T-helper 2 cell treated with Interferon-gamma antibody and Interleukin-4, amounts not matched to agents 5 μg/mL and 100 μg/mL, for 36 hours (primary cell): ENCODE results near the gene CLEC7A.

Experiments
- DNase-seq: peaks from one replicate; pipeline ENCODE4 v3.0.0; 2021; ENCODE audit warnings: low spot score
- H3K27ac Mint-ChIP-seq: one replicate; pipeline ENCODE4 v1.8.0; 2021; ENCODE audit warnings: mild to moderate bottlenecking, mixed read lengths
- H3K27me3 Mint-ChIP-seq: one replicate; pipeline ENCODE4 v1.8.0; 2021; ENCODE audit warnings: low read depth, mixed read lengths
- H3K36me3 Mint-ChIP-seq: one replicate; pipeline ENCODE4 v1.8.0; 2021; ENCODE audit warnings: low read depth, mixed read lengths
- H3K4me1 Mint-ChIP-seq: one replicate; pipeline ENCODE4 v1.8.0; 2021; ENCODE audit warnings: low read depth, mixed read lengths
- H3K4me3 Mint-ChIP-seq: one replicate; pipeline ENCODE4 v1.8.0; 2022; ENCODE audit warnings: mild to moderate bottlenecking, moderate library complexity, mixed read lengths
- H3K9me3 Mint-ChIP-seq: one replicate; pipeline ENCODE4 v1.8.0; 2021; ENCODE audit warnings: mixed read lengths

CLEC7A gene

DNA sequence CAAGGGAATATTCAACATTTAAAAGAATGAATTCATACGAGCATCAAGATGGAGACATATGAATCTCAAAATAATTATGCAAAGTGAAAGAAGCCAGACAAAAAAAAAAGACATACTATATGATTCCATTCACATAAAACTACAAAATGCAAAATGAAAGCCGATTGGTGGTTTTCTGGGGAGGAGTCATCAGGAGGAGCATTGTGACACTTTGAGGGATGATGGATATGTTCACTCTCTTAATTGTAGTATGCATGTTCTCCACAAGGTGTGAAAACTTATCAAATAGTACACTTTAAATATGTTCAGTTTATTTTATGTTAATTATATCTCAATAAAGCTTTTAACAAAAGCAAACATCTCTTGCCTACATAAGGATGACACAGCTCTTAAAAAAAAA is 28.4 kb upstream of the CLEC7A start:
- Mint-ChIP-seq H3K4me1 (peaks cover 3% of the 10 kb centered on the region), H3K36me3 (no peaks in the 10 kb centered on the region), H3K4me3 (no peak overlapping the region), H3K27me3 (peaks cover 45% of the 10 kb centered on the region), H3K27ac (no peak overlapping the region), H3K9me3 (no peaks in the 10 kb centered on the region)
- DNase-seq = no peak

DNA sequence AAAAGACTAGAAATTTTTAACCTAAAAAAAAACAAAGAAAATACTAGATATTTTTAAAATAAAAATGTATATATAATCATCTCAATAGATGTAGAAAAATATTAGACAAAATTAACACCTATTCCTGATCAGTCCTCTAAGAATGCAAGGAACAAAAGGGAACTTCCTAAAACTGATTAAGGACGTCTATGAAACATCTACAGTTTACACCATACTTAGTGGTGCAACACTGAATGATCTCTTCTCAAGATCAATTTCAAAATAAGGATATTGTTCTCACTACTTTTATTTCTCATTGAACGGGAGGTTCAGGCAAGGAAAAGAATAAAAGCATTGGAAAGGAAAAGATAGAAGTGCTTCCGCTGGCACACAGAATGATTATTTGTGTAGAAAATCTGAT is 26.0 kb upstream of the CLEC7A start:
- Mint-ChIP-seq H3K27me3 (peaks cover 43% of the 10 kb centered on the region), H3K4me3 (no peak overlapping the region), H3K4me1 (peaks cover 6% of the 10 kb centered on the region), H3K9me3 (no peaks in the 10 kb centered on the region), H3K36me3 (no peaks in the 10 kb centered on the region), H3K27ac (no peak overlapping the region)
- DNase-seq = no peak

DNA sequence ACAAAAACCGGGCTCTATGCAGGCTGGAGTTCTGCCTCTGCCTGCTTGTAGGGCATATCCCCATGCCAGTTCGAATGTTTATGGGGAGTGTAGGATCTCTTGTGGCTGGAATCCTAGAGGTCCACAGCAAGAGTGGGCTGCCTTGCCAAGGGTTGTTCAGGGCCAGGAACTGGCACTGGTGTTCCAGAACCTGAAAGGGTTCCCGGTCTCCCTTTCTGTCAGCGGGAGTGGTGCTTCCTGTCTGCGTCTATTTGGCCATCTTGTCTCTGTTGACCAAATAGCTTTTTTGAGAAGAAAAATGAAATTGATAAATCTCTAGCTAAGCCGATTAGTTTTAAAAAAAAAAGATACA is 24.1 kb upstream of the CLEC7A start:
- peak overlapping the region; percentile 85 for H3K4me3 Mint-ChIP-seq
- no peaks in the 10 kb centered on the region for H3K36me3 Mint-ChIP-seq
- H3K9me3 Mint-ChIP-seq = no peaks in the 10 kb centered on the region
- peaks cover 47% of the 10 kb centered on the region for H3K27me3 Mint-ChIP-seq
- DNase-seq = no peak
- peaks cover 6% of the 10 kb centered on the region for H3K4me1 Mint-ChIP-seq
- H3K27ac Mint-ChIP-seq = no peak overlapping the region

DNA sequence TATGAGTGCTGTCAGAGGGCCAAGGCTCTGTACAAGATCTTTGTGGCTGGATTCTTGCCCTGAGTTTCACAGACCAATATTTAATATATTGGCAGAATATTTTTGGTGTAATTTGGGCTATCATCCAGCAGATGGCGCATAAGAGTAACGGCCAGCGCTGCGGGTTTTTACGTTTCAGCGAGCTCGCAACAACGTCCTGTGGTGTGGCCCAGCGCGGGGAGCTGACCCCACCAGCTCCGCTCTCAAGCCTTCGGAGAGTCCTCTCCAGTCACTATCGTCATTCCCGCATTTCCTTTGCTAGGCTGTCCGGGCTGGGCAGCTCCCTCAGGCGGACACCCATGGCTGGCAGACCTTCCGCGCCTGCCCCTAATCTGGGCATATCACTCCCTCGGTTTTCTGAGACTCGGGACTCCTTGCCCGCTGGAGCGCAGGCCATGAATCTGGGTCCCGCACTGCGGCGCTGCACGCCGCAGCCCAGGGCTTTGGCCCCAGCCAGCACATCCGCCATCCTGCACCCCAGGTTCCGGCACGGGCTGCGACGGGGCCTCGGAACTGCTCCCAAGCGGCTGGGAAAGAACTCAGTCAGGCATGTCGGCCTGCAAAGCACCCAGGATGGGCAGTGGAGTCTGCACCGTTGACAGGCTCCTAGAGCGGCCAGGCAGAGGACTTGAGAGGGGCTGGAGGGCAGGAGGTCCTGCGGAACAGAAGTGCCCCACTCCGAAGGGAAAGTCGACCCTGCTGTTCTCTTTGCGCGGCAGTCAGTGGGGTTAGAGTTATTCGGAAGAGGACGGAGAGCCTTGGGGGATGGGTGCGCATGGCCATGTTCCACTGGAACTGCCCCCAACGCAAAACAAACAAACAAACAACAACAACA is 23.5 kb upstream of the CLEC7A start:
- Mint-ChIP-seq H3K4me3 (peak overlapping the region; percentile 85), H3K9me3 (no peaks in the 10 kb centered on the region), H3K27ac (no peak overlapping the region), H3K36me3 (no peaks in the 10 kb centered on the region), H3K4me1 (peaks cover 6% of the 10 kb centered on the region), H3K27me3 (peaks cover 42% of the 10 kb centered on the region)
- DNase-seq = peak; percentile 43

DNA sequence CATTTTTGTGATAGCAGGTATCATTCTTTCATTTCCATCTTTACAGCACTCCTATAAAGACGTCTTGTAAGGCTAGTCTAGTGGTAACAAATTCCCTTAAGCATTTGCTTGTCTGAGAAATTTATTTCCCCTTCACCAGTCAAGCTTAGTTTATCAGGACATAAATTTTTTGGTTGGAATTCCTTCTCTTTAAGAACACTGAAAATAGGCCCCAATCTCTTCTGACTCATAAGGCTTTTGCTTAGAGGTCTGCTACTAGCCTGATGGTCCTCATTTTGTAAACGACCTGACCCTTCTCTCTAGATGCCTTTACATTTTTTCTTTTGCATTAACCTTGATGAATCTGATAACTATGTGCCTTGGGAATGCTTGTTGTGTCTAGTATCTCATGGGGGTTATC is 21.6 kb upstream of the CLEC7A start:
- Mint-ChIP-seq H3K4me3 (no peak overlapping the region), H3K27me3 (peaks cover 47% of the 10 kb centered on the region), H3K36me3 (no peaks in the 10 kb centered on the region), H3K27ac (no peak overlapping the region), H3K9me3 (no peaks in the 10 kb centered on the region), H3K4me1 (peaks cover 6% of the 10 kb centered on the region)
- DNase-seq = no peak

DNA sequence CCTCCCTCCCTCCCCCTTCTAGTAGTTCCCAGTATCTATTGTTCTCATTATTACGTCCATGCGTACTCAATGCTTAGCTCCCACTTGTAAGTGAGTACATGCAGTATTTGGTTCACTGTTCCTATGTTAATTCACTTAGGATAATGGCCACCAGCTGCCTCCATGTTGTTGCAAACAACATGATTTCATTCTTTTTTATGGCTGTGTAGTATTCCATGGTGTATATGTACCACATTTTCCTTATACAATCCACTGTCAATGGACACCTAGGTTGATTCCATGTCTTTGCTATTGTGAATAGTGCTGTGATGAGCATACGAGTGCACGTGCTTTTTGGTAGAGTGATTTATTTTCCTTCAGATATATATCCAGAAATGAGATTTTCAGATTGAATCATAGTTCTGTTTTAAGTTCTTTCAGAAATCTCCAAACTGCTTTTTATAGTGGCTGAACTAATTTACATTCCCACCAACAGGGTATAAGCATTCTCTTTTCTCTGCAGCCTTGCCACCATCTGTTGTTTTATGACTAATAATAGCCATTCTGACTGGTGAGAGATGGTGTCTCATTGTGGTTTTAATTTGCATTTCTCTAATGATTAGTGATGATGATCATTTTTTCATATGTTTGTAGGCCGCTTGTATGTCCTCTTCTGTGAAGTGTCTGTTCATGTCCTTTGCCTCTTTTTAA is 17.9 kb upstream of the CLEC7A start:
- Mint-ChIP-seq H3K27me3 (peaks cover 41% of the 10 kb centered on the region), H3K27ac (no peak overlapping the region), H3K9me3 (no peaks in the 10 kb centered on the region), H3K4me3 (no peak overlapping the region), H3K4me1 (peaks cover under 1% of the 10 kb centered on the region), H3K36me3 (no peaks in the 10 kb centered on the region)
- DNase-seq = no peak

DNA sequence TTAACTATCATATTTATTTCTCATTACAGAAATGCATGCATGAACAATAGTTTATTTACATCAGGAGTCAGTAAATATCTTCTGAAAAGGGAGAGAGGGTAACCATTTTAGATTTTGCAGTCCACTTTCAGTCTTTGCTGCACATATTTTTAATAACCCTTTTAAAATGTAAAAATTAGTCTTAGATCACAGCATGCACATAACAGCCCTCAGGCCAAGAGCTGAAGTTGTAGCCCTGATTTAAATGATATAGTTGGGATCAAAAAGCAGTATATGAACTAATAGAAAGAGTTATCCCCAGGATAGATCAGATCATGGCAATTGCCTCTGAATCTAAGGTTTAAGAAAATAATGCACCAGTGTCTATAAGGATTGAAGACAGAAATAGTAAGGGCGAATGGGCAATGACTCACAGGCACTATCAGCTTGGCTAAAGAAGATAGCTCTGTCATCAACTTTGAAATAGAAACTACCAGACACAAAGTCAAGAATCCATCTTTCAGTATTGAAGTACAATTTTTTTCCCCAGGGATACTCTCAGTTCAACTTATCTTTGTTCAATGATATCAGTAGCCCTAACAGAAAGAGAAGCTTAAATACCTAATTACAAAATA is 13.1 kb upstream of the CLEC7A start:
- H3K27me3 Mint-ChIP-seq = peaks cover 35% of the 10 kb centered on the region
- H3K4me1 Mint-ChIP-seq = peaks cover 2% of the 10 kb centered on the region
- no peak overlapping the region for H3K4me3 Mint-ChIP-seq
- no peak for DNase-seq
- no peak overlapping the region for H3K27ac Mint-ChIP-seq
- H3K36me3 Mint-ChIP-seq = no peaks in the 10 kb centered on the region
- H3K9me3 Mint-ChIP-seq = no peaks in the 10 kb centered on the region

DNA sequence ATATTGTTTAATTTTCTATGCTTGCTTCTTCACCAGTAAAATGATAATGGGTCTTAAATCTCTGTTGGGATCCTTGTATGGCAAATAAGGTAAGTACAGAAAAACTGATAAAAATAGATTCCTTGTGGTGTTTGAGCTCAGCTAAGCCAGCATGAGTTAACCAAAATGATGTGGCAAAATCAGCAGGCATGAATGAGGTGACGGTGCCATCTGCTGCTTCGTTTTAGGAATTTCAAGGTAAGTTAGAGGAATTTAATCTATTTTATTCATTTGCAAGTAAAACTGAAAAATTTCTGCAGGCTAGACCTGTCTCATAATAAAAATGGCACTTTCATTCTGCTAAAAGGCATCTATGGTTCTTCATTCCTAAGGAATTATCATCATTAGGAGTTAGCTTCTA is 10.0 kb upstream of the CLEC7A start:
- DNase-seq = no peak
- Mint-ChIP-seq H3K9me3 (no peaks in the 10 kb centered on the region), H3K27me3 (peaks cover 37% of the 10 kb centered on the region), H3K27ac (no peak overlapping the region), H3K4me3 (no peak overlapping the region), H3K36me3 (no peaks in the 10 kb centered on the region), H3K4me1 (peaks cover 2% of the 10 kb centered on the region)

DNA sequence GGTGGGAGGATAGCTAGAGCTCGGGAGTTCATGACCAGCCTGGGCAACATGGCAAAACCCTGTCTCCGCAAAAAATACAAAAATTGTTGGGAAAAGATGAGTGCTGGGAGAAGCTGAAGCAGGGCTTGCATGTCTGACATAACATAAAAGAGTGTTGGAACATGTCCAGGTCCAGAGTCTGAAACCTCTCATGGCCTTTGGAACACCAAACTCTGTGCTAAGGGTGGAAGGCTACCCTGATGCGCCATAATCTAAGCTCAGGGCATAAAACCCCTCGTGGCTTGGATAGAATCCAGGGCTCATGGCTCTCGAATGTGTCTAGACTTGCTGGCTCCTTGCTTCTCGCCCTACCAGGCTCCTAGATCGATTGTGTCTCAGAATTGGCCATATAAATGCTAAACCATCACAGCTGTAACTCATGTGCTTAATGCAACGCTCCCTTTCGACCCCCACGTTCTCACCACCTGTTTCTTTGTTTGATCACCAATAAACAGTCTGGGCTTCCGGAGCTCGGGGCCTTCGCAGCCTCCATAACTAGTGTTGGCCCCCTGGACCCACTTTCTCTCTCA is 6.7 kb upstream of the CLEC7A start:
- Mint-ChIP-seq H3K27me3 (peaks cover 19% of the 10 kb centered on the region), H3K4me3 (no peak overlapping the region)
- DNase-seq = no peak

DNA sequence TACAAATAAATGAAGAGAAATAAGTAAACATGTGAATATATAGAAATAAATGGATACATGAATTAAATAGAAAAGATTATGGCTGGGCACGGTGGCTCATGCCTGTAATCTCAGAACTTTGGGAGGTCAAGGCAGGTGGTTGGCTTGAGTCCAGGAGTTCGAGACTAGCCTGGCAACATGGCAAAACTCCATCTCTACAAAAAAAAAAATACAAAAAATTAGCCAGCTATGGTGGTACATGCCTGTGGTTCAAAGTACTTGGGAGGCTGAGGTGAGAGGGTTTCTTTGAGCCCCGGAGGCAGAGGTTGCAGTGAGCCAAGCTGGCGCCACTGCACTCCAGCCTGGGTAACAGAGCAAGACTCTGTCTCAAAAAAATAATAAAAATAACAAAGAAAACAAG is 5.1 kb upstream of the CLEC7A start:
- Mint-ChIP-seq H3K9me3 (no peaks in the 10 kb centered on the region), H3K27me3 (peaks cover 24% of the 10 kb centered on the region), H3K4me1 (peaks cover 10% of the 10 kb centered on the region), H3K27ac (no peak overlapping the region), H3K36me3 (no peaks in the 10 kb centered on the region), H3K4me3 (no peak overlapping the region)
- DNase-seq = no peak

More for the DNA sequence above, 6.7 kb upstream of the CLEC7A start:
- H3K36me3 Mint-ChIP-seq = no peaks in the 10 kb centered on the region
- H3K4me1 Mint-ChIP-seq = peaks cover 2% of the 10 kb centered on the region
- no peaks in the 10 kb centered on the region for H3K9me3 Mint-ChIP-seq
- H3K27ac Mint-ChIP-seq = no peak overlapping the region

DNA sequence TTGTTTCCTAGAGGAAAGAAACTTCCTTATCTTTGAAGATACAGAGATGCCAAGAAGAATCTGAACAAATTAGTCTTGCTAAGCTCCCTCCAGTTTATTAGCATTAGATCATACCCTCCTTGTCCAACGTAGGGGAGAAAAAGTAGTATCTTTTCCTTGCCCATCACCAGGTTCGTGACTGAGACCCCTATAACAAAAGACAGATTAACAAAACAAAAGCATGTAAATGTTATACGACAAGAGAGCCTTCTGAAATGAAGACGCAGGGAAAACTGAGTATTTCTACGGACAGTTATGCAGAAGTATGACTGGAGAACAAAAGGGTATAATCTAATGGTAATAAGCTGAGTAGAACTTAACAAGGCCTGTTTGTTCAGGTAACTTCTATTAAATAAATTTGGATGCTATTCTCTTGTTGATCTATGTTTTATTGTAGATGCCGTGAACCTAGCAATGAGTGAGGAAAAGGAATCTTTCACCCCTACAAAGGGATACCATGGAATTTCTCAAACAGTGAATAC is 2.9 kb upstream of the CLEC7A start:
- H3K9me3 Mint-ChIP-seq = no peaks in the 10 kb centered on the region
- H3K27ac Mint-ChIP-seq = no peak overlapping the region
- no peak overlapping the region for H3K4me3 Mint-ChIP-seq
- H3K27me3 Mint-ChIP-seq = peaks cover 33% of the 10 kb centered on the region
- no peak for DNase-seq
- peaks cover 13% of the 10 kb centered on the region for H3K4me1 Mint-ChIP-seq
- H3K36me3 Mint-ChIP-seq = no peaks in the 10 kb centered on the region

DNA sequence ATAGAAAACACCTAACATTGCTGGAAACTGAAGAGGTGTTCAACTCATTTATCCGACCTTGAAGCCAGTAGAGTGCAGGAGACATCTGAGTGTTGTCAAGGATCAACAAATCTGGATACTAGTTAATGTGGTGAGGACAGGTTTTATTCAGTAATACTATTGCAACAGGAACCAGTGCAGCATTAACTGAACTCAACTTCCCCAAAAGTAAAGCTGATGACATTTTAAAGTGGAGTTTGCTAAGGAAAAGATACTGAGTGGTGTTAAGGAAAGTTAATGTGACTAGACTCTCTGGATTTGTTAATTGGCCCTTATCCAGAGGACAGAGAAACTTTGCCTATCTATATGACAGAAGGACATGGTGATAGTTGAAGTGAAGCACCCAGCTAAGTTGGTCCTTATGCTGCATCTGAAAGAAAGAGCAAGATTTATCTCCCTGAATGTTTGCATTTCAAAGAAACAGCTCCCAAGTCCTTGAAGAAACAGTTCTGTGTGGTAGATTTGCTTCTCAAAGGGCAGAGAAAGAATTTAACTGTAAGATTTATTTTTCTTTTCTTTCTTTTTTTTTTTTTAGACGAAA is 1.2 kb upstream of the CLEC7A start:
- Mint-ChIP-seq H3K9me3 (no peaks in the 10 kb centered on the region), H3K4me3 (no peak overlapping the region), H3K27ac (no peak overlapping the region), H3K27me3 (peaks cover 35% of the 10 kb centered on the region), H3K4me1 (peaks cover 13% of the 10 kb centered on the region), H3K36me3 (no peaks in the 10 kb centered on the region)
- DNase-seq = no peak

DNA sequence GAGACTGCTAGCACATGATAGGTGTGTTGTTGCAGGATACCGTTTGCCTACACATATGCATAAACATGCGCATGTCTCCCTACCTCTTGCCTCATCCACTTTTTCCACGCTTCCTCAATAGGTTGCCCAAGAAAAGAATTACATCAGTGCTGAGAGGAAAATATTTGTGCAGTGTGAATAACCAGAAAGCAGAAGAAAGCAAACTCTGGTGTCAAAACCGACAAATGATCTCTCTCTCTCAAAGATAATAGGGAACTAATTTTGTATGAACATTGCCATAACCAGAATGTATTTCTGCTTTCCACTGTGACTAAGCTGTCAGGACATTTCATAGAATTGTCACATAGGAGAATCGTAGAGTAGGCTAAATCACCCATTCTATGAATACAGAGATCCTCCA is 1.3 kb downstream of the CLEC7A start:
- H3K27me3 Mint-ChIP-seq = peaks cover 42% of the 10 kb centered on the region
- no peak overlapping the region for H3K27ac Mint-ChIP-seq
- no peak for DNase-seq
- no peak overlapping the region for H3K4me3 Mint-ChIP-seq
- peaks cover 13% of the 10 kb centered on the region for H3K4me1 Mint-ChIP-seq
- no peaks in the 10 kb centered on the region for H3K9me3 Mint-ChIP-seq
- H3K36me3 Mint-ChIP-seq = no peaks in the 10 kb centered on the region
